GM18909 (cell line): ENCODE results near the gene UBE2E1.
"Not testable (repeated sequence)": the region's sequence is repeated elsewhere in the genome, so short reads cannot be mapped to it uniquely, and the experiment has no call there.

ENCODE experiments used
- ATAC-seq: cut with Tn5 transposase; IDR thresholded peaks from one replicate; pipeline ENCODE4 v1.9.1; 2021; ENCODE audit warnings: mild to moderate bottlenecking; ENCODE audit not compliant: unreplicated experiment, poor library complexity

Gene UBE2E1

GRCh38 chr3:23912335-23912734, 106.6 kb downstream of the UBE2E1 start:
- not testable (repeated sequence) for ATAC-seq

GRCh38 chr3:23913182-23913581, 107.4 kb downstream of the UBE2E1 start:
- ATAC-seq: no peak

- no peak for ATAC-seq
Measured at GRCh38 chr3:23913873-23914743, 108.4 kb downstream of the UBE2E1 start.

- no peak for ATAC-seq
Measured at GRCh38 chr3:23915537-23916108, 109.9 kb downstream of the UBE2E1 start.

- ATAC-seq: peak; percentile 58
Measured at GRCh38 chr3:23916152-23916885, 110.6 kb downstream of the UBE2E1 start.

GRCh38 chr3:23916886-23917678, 111.3 kb downstream of the UBE2E1 start, which contains the start of the genes NKIRAS1 and RPL15:
NKIRAS1 (minus strand) TSS chr3:23916990; CDS start chr3:23910904, 6,086 bp downstream.
RPL15 (plus strand) TSS chr3:23917132; CDS start chr3:23917860, 728 bp downstream.
- peak; percentile 93 for ATAC-seq

- not testable (repeated sequence) for ATAC-seq
Measured at GRCh38 chr3:23917679-23918303, 112.0 kb downstream of the UBE2E1 start.

GRCh38 chr3:23918331-23918730, 112.6 kb downstream of the UBE2E1 start:
- ATAC-seq: not testable (repeated sequence)

GRCh38 chr3:23919628-23920027, 113.9 kb downstream of the UBE2E1 start:
- no peak for ATAC-seq

- no peak for ATAC-seq
Measured at GRCh38 chr3:23920151-23920655, 114.4 kb downstream of the UBE2E1 start.

- no peak for ATAC-seq
Measured at GRCh38 chr3:23921052-23921511, 115.3 kb downstream of the UBE2E1 start.

- ATAC-seq: no peak
Measured at GRCh38 chr3:23923786-23924185, 118.0 kb downstream of the UBE2E1 start.

GRCh38 chr3:23926246-23926645, 120.5 kb downstream of the UBE2E1 start:
- ATAC-seq: no peak

- ATAC-seq: no peak
Measured at GRCh38 chr3:23926736-23927135, 121.0 kb downstream of the UBE2E1 start.

- ATAC-seq: no peak
Measured at GRCh38 chr3:23928524-23928923, 122.8 kb downstream of the UBE2E1 start.

GRCh38 chr3:23931597-23931996, 125.8 kb downstream of the UBE2E1 start:
- ATAC-seq: no peak

GRCh38 chr3:23932571-23932970, 126.8 kb downstream of the UBE2E1 start:
- ATAC-seq: no peak

- no peak for ATAC-seq
Measured at GRCh38 chr3:23934253-23934652, 128.5 kb downstream of the UBE2E1 start.

- no peak for ATAC-seq
Measured at GRCh38 chr3:23937296-23937695, 131.5 kb downstream of the UBE2E1 start.
